ENCODE measurements around the gene ZNF385A. TPM values are rescaled to one million over a fixed set of nuclear protein-coding genes. Genes with fewer than 3 reads are reported as not detected.

Gene ZNF385A
- total and polyA plus RNA-seq, 4 donors = 2.5 to 4.0 (median 2.8) TPM

DNA sequence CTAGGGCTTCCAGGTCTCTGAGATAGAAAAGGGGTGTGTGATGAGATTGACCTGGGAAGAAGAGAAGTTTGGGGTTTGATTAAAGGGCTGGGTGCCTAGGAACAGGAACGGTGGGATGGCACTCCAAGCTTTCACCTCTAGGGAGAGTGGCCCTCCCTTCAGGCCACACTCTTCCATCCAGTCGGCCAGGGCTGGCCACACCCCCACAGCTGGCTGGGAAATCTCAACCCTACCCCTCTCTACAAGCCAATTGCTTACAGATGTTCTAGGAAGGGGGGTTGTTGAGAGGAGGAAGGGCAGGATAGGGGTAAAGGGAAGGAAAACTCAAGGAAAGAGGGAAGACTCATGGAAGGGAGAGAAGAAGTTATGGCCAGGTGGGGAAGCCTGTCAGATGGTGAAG, 41.2 kb upstream of the ZNF385A start:
- Histone ChIP-seq H3K9ac (ENCODE audit: low read depth in 1 of 2, low read length in 2 of 2) (no peak overlapping the region), H3K36me3 (ENCODE audit: control insufficient read depth in 4 of 4, insufficient read depth in 3 of 4, low read depth in 1 of 4, low read length in 3 of 4) (no peaks in the 10 kb centered on the region), H3K4me3 (ENCODE audit: low read depth in 1 of 3, low read length in 3 of 3) (no peak overlapping the region), H3K27ac (ENCODE audit: low read depth in 1 of 2, low read length in 2 of 2) (no peak overlapping the region), H3K9me3 (ENCODE audit: control insufficient read depth in 4 of 4, low read length in 3 of 4) (no peaks in the 10 kb centered on the region), H3K4me1 (ENCODE audit: control insufficient read depth in 4 of 4, insufficient read depth in 4 of 4, low read length in 3 of 4) (peaks cover 5 to 17% (median 11%) of the 10 kb centered on the region in 4 donors), H3K27me3 (ENCODE audit: control insufficient read depth in 4 of 4, insufficient read depth in 4 of 4, low read length in 3 of 4) (no peaks in the 10 kb centered on the region)
- DNase-seq (ENCODE audit: low spot score) = no peak
- WGBS = 68% methylated on average over 2 of the region's 2 CpGs
- TF ChIP-seq, protein P1, sequence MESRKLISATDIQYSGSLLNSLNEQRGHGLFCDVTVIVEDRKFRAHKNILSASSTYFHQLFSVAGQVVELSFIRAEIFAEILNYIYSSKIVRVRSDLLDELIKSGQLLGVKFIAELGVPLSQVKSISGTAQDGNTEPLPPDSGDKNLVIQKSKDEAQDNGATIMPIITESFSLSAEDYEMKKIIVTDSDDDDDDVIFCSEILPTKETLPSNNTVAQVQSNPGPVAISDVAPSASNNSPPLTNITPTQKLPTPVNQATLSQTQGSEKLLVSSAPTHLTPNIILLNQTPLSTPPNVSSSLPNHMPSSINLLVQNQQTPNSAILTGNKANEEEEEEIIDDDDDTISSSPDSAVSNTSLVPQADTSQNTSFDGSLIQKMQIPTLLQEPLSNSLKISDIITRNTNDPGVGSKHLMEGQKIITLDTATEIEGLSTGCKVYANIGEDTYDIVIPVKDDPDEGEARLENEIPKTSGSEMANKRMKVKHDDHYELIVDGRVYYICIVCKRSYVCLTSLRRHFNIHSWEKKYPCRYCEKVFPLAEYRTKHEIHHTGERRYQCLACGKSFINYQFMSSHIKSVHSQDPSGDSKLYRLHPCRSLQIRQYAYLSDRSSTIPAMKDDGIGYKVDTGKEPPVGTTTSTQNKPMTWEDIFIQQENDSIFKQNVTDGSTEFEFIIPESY (IDR thresholded peaks at IDR 0.05) = no peak
- TF ChIP-seq TAF1 (conservative IDR thresholded peaks at IDR 0.05) (no peak), FOXA2 (IDR thresholded peaks at IDR 0.05) (no peak), NR2F2 (IDR thresholded peaks at IDR 0.05) (no peak), RAD21 (IDR thresholded peaks at IDR 0.05) (no peak), GABPA (IDR thresholded peaks at IDR 0.05 in 1 of 2, conservative IDR thresholded peaks at IDR 0.05 in 1 of 2) (no peak), SP1 (IDR thresholded peaks at IDR 0.05) (no peak), EGR1 (IDR thresholded peaks at IDR 0.05; ENCODE audit: low read depth in 2 of 2) (no peak), YY1 (IDR thresholded peaks at IDR 0.05) (no peak), HNF4A (conservative IDR thresholded peaks at IDR 0.05) (no peak), HNF4G (IDR thresholded peaks at IDR 0.05) (no peak), RXRA (IDR thresholded peaks at IDR 0.05) (no peak), FOXA1 (IDR thresholded peaks at IDR 0.05) (no peak), JUND (IDR thresholded peaks at IDR 0.05) (no peak)
- TF ChIP-seq, protein P2, sequence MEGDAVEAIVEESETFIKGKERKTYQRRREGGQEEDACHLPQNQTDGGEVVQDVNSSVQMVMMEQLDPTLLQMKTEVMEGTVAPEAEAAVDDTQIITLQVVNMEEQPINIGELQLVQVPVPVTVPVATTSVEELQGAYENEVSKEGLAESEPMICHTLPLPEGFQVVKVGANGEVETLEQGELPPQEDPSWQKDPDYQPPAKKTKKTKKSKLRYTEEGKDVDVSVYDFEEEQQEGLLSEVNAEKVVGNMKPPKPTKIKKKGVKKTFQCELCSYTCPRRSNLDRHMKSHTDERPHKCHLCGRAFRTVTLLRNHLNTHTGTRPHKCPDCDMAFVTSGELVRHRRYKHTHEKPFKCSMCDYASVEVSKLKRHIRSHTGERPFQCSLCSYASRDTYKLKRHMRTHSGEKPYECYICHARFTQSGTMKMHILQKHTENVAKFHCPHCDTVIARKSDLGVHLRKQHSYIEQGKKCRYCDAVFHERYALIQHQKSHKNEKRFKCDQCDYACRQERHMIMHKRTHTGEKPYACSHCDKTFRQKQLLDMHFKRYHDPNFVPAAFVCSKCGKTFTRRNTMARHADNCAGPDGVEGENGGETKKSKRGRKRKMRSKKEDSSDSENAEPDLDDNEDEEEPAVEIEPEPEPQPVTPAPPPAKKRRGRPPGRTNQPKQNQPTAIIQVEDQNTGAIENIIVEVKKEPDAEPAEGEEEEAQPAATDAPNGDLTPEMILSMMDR (IDR thresholded peaks at IDR 0.05; ENCODE audit: low read depth, low read length, missing input control) = no peak
- TF ChIP-seq, protein P3, sequence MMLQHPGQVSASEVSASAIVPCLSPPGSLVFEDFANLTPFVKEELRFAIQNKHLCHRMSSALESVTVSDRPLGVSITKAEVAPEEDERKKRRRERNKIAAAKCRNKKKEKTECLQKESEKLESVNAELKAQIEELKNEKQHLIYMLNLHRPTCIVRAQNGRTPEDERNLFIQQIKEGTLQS (IDR thresholded peaks at IDR 0.05) = no peak
- TF ChIP-seq, protein P4, sequence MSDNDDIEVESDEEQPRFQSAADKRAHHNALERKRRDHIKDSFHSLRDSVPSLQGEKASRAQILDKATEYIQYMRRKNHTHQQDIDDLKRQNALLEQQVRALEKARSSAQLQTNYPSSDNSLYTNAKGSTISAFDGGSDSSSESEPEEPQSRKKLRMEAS (IDR thresholded peaks at IDR 0.05) = no peak
- TF ChIP-seq, protein P5, sequence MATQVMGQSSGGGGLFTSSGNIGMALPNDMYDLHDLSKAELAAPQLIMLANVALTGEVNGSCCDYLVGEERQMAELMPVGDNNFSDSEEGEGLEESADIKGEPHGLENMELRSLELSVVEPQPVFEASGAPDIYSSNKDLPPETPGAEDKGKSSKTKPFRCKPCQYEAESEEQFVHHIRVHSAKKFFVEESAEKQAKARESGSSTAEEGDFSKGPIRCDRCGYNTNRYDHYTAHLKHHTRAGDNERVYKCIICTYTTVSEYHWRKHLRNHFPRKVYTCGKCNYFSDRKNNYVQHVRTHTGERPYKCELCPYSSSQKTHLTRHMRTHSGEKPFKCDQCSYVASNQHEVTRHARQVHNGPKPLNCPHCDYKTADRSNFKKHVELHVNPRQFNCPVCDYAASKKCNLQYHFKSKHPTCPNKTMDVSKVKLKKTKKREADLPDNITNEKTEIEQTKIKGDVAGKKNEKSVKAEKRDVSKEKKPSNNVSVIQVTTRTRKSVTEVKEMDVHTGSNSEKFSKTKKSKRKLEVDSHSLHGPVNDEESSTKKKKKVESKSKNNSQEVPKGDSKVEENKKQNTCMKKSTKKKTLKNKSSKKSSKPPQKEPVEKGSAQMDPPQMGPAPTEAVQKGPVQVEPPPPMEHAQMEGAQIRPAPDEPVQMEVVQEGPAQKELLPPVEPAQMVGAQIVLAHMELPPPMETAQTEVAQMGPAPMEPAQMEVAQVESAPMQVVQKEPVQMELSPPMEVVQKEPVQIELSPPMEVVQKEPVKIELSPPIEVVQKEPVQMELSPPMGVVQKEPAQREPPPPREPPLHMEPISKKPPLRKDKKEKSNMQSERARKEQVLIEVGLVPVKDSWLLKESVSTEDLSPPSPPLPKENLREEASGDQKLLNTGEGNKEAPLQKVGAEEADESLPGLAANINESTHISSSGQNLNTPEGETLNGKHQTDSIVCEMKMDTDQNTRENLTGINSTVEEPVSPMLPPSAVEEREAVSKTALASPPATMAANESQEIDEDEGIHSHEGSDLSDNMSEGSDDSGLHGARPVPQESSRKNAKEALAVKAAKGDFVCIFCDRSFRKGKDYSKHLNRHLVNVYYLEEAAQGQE (IDR thresholded peaks at IDR 0.05) = no peak
